ENCODE measurements around the gene ARL15.

DNA sequence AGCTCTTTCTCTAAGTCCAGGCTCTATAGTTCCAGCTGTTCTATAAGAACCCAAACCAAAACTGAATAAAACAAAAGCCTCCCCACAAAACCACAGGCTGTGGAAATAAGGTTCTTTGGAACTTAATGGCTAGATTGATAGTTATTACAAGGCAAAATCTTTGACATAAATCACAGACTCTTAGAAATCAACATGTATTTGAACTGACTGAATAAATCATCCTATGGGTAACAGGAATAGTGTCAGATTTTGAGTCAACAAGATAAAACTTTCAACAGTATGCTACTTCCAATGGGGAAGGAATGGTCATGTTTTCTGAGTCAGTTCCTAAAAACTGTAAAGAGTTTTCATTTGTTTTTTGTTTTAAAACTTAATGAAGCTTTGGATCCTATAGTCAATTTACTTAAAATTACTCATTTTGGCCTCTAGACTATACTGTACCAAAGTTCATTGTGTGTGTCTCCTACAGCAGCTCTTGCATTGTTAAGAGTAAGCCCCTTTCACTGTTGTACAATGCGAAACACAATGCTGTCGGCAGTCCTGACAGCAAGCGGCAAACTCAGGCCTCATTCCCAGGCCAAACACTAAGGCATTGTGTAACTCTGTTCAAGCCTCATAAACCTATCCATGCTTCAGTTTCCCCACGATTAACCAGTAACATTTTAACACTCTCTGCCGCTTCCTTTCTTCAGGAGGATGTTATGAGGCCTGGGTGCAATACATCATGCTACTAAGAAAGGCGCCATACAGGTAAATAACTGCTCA, 134.1 kb downstream of the ARL15 start:
- TF ChIP-seq, protein P1, sequence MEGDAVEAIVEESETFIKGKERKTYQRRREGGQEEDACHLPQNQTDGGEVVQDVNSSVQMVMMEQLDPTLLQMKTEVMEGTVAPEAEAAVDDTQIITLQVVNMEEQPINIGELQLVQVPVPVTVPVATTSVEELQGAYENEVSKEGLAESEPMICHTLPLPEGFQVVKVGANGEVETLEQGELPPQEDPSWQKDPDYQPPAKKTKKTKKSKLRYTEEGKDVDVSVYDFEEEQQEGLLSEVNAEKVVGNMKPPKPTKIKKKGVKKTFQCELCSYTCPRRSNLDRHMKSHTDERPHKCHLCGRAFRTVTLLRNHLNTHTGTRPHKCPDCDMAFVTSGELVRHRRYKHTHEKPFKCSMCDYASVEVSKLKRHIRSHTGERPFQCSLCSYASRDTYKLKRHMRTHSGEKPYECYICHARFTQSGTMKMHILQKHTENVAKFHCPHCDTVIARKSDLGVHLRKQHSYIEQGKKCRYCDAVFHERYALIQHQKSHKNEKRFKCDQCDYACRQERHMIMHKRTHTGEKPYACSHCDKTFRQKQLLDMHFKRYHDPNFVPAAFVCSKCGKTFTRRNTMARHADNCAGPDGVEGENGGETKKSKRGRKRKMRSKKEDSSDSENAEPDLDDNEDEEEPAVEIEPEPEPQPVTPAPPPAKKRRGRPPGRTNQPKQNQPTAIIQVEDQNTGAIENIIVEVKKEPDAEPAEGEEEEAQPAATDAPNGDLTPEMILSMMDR (IDR thresholded peaks at IDR 0.05), result no peak
- TF ChIP-seq POLR2A (IDR thresholded peaks at IDR 0.05), result no peak
